GM23338 (cell line): ENCODE measurements around the gene MAP3K13. TPM values are rescaled to one million over a fixed set of nuclear protein-coding genes. Genes with fewer than 3 reads are reported as not detected.

Experiments
- ATAC-seq: fragments of 200-7000 bp; cut with Tn5 transposase; 3 replicates; pipeline ENCODE4 v1.9.1; 2020
- DNase-seq: peaks from one replicate; pipeline ENCODE4 v3.0.0-alpha.2; 2015; ENCODE audit warnings: low spot score
- H2AFZ ChIP-seq: fragments of 200-600 bp; sonication (generic); 2 replicates; pipeline ENCODE4 v1.8.0; 2016; ENCODE audit warnings: antibody characterized with exemption, mild to moderate bottlenecking, moderate library complexity
- H3F3A ChIP-seq: fragments of 200-600 bp; sonication (generic); replicated peaks from 2 replicates; pipeline ENCODE4 v1.8.0; 2017; ENCODE audit warnings: antibody characterized with exemption, mixed run types, low read depth
- H3K27ac ChIP-seq: fragments of 200-600 bp; sonication (generic); 2 replicates; pipeline ENCODE4 v1.6.1; 2016; ENCODE audit warnings: low read depth
- H3K27me3 ChIP-seq: fragments of 200-600 bp; sonication (generic); 2 replicates; pipeline ENCODE4 v1.8.0; 2016; ENCODE audit warnings: mild to moderate bottlenecking, mixed run types, moderate library complexity; ENCODE audit not compliant: insufficient read depth
- H3K36me3 ChIP-seq: fragments of 200-600 bp; sonication (generic); 2 replicates; pipeline ENCODE4 v1.8.0; 2016; ENCODE audit warnings: mild to moderate bottlenecking; ENCODE audit not compliant: insufficient read depth
- H3K4me1 ChIP-seq: fragments of 200-600 bp; sonication (generic); 2 replicates; pipeline ENCODE4 v1.8.0; 2016; ENCODE audit warnings: mild to moderate bottlenecking, moderate library complexity; ENCODE audit not compliant: insufficient read depth
- H3K4me2 ChIP-seq: fragments of 200-600 bp; sonication (generic); 2 replicates; pipeline ENCODE4 v1.7.1; 2017; ENCODE audit warnings: mixed run types
- H3K4me3 ChIP-seq: fragments of 200-600 bp; sonication (generic); 2 replicates; pipeline ENCODE4 v1.6.1; 2016; ENCODE audit warnings: mixed run types
- H3K79me2 ChIP-seq: fragments of 200-600 bp; sonication (generic); replicated peaks from 2 replicates; pipeline ENCODE4 v1.8.0; 2017; ENCODE audit warnings: mild to moderate bottlenecking; ENCODE audit not compliant: insufficient read depth
- H3K9me2 ChIP-seq: fragments of 200-600 bp; sonication (generic); 2 replicates; pipeline ENCODE4 v1.8.0; 2017; ENCODE audit not compliant: insufficient read depth
- H4K20me1 ChIP-seq: fragments of 200-600 bp; sonication (generic); replicated peaks from 2 replicates; pipeline ENCODE4 v1.8.0; 2017; ENCODE audit warnings: mild to moderate bottlenecking; ENCODE audit not compliant: insufficient read depth
- H3K27ac Mint-ChIP-seq: 2 replicates; pipeline ENCODE4 v1.8.0; 2020; ENCODE audit warnings: inconsistent platforms, mild to moderate bottlenecking, moderate library complexity, mixed read lengths
- H3K27me3 Mint-ChIP-seq: 3 replicates; pipeline ENCODE4 v1.8.0; 2022; ENCODE audit warnings: low read depth, mild to moderate bottlenecking, moderate library complexity, mixed read lengths, inconsistent platforms; ENCODE audit not compliant: insufficient read depth, poor library complexity
- H3K36me3 Mint-ChIP-seq: 3 replicates; pipeline ENCODE4 v1.8.0; 2021; ENCODE audit warnings: low read depth, mild to moderate bottlenecking, inconsistent platforms, moderate library complexity, mixed read lengths
- H3K4me1 Mint-ChIP-seq: 3 replicates; pipeline ENCODE4 v1.8.0; 2020; ENCODE audit warnings: mild to moderate bottlenecking, inconsistent platforms, mixed read lengths
- H3K4me3 Mint-ChIP-seq: 3 replicates; pipeline ENCODE4 v1.8.0; 2021; ENCODE audit warnings: moderate library complexity, mild to moderate bottlenecking, inconsistent platforms, mixed read lengths
- H3K9me3 Mint-ChIP-seq: 3 replicates; pipeline ENCODE4 v1.8.0; 2020; ENCODE audit warnings: moderate library complexity, mild to moderate bottlenecking, inconsistent platforms, mixed read lengths
- CREB1 ChIP-seq: fragments of 250-450 bp; sonication (Bioruptor Pico); IDR thresholded peaks from 2 replicates; pipeline ENCODE4 v1.5.0; 2020; ENCODE audit warnings: low read depth, mild to moderate bottlenecking, moderate library complexity
- NANOG ChIP-seq: IDR thresholded peaks from 2 replicates; pipeline ENCODE4 v1.6.1; 2016; ENCODE audit warnings: antibody characterized with exemption, borderline replicate concordance
- POLR2AphosphoS5 ChIP-seq: IDR thresholded peaks from 2 replicates; pipeline ENCODE4 v1.6.1; 2016; ENCODE audit warnings: antibody characterized with exemption, low read depth
- STAT1 ChIP-seq: IDR thresholded peaks from one replicate; pipeline ENCODE4 v1.6.1; 2016; ENCODE audit warnings: antibody characterized with exemption; ENCODE audit not compliant: unreplicated experiment
- ZNF114 ChIP-seq: fragments of 250-450 bp; sonication (Bioruptor Pico); IDR thresholded peaks from 2 replicates; pipeline ENCODE4 v1.5.0; 2020; ENCODE audit warnings: mild to moderate bottlenecking, moderate library complexity
- ZNF331 ChIP-seq: fragments of 250-450 bp; sonication (Bioruptor Pico); IDR thresholded peaks from 2 replicates; pipeline ENCODE4 v1.5.0; 2020; ENCODE audit warnings: low read depth, mild to moderate bottlenecking, moderate library complexity
- polyA plus RNA-seq: library from polyadenylated mRNA; unstranded; fragments of >200 nt; fragmentation: Nextera tagmentation; extraction: Ambion mirVana; gene quantifications from 2 replicates; pipeline ENCODE4 v1.2.1, GENCODE V29; 2016
- total RNA-seq: library from RNA; depleted of rRNA; stranded (reverse); fragments of >200 nt; shearing (Covaris generic); gene quantifications from 2 replicates; pipeline ENCODE4 v1.2.3, GENCODE V29; 2014
- TF ChIP-seq, protein P1 (sequence below): fragments of 250-450 bp; sonication (Bioruptor Pico); IDR thresholded peaks from 2 replicates; pipeline ENCODE4 v1.5.0; 2020; ENCODE audit warnings: mild to moderate bottlenecking, moderate library complexity
- TF ChIP-seq, protein P2 (sequence below), 2 experiments: fragments of 200-600 bp in 1 of 2; sonication (generic) in 1 of 2; conservative IDR thresholded peaks; 2 replicates each; pipeline versions ENCODE4 v1.5.1 to v1.6.1; 2016 to 2017; ENCODE audit warnings: antibody characterized with exemption in 2 of 2, low read depth in 2 of 2, mild to moderate bottlenecking in 2 of 2, moderate library complexity in 1 of 2

The MAP3K13 gene
- total and polyA plus RNA-seq, 2 experiments from 2014 or later, result 10.7 to 129 TPM

DNA sequence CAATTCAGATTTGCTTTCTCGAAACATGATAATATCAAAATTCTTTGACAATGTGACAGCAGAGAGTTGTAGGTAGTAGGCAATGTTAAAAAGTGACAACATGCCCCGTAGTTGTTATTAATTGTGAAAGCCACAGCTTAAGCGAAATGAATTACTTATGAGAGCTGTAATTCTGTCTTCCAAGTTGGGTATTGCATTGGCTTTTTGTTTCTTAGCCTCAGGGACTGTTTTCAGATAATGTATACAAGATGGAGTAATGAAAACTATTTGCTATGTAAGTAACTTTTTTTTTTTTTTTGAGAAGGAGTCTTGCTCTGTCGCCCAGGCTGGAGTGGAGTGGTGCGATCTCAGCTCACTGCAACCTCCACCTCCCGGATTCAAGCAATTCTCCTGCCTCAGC is 43.1 kb upstream of the MAP3K13 start (continued):
- TF ChIP-seq, protein P1, sequence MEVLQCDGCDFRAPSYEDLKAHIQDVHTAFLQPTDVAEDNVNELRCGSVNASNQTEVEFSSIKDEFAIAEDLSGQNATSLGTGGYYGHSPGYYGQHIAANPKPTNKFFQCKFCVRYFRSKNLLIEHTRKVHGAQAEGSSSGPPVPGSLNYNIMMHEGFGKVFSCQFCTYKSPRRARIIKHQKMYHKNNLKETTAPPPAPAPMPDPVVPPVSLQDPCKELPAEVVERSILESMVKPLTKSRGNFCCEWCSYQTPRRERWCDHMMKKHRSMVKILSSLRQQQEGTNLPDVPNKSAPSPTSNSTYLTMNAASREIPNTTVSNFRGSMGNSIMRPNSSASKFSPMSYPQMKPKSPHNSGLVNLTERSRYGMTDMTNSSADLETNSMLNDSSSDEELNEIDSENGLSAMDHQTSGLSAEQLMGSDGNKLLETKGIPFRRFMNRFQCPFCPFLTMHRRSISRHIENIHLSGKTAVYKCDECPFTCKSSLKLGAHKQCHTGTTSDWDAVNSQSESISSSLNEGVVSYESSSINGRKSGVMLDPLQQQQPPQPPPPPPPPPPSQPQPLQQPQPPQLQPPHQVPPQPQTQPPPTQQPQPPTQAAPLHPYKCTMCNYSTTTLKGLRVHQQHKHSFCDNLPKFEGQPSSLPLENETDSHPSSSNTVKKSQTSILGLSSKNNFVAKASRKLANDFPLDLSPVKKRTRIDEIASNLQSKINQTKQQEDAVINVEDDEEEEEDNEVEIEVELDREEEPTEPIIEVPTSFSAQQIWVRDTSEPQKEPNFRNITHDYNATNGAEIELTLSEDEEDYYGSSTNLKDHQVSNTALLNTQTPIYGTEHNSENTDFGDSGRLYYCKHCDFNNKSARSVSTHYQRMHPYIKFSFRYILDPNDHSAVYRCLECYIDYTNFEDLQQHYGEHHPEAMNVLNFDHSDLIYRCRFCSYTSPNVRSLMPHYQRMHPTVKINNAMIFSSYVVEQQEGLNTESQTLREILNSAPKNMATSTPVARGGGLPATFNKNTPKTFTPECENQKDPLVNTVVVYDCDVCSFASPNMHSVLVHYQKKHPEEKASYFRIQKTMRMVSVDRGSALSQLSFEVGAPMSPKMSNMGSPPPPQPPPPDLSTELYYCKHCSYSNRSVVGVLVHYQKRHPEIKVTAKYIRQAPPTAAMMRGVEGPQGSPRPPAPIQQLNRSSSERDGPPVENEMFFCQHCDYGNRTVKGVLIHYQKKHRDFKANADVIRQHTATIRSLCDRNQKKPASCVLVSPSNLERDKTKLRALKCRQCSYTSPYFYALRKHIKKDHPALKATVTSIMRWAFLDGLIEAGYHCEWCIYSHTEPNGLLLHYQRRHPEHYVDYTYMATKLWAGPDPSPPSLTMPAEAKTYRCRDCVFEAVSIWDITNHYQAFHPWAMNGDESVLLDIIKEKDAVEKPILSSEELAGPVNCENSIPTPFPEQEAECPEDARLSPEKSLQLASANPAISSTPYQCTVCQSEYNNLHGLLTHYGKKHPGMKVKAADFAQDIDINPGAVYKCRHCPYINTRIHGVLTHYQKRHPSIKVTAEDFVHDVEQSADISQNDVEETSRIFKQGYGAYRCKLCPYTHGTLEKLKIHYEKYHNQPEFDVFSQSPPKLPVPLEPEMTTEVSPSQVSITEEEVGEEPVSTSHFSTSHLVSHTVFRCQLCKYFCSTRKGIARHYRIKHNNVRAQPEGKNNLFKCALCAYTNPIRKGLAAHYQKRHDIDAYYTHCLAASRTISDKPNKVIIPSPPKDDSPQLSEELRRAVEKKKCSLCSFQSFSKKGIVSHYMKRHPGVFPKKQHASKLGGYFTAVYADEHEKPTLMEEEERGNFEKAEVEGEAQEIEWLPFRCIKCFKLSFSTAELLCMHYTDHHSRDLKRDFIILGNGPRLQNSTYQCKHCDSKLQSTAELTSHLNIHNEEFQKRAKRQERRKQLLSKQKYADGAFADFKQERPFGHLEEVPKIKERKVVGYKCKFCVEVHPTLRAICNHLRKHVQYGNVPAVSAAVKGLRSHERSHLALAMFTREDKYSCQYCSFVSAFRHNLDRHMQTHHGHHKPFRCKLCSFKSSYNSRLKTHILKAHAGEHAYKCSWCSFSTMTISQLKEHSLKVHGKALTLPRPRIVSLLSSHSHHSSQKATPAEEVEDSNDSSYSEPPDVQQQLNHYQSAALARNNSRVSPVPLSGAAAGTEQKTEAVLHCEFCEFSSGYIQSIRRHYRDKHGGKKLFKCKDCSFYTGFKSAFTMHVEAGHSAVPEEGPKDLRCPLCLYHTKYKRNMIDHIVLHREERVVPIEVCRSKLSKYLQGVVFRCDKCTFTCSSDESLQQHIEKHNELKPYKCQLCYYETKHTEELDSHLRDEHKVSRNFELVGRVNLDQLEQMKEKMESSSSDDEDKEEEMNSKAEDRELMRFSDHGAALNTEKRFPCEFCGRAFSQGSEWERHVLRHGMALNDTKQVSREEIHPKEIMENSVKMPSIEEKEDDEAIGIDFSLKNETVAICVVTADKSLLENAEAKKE, result no peak
- no peak for TF ChIP-seq NANOG

DNA sequence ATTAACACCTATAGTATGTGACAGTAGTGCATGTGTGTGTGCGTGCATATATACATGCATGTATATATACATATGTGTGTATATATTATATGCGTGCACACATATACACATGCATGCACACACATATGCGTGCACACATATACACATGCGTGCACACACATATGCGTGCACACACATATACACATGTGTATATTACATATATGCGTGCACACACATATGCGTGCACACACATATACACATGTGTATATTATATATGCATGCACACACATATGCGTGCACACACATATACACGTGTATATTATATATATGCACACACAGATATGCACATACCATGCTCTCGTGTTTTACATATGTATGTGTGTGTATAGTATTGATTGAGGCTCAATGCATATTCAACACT is 42.0 kb upstream of the MAP3K13 start:
- TF ChIP-seq ZNF331 (no peak), NANOG (no peak), ZNF114 (CRISPR knock-in tag) (no peak), CREB1 (CRISPR knock-in tag) (no peak), STAT1 (no peak), POLR2AphosphoS5 (no peak)
- TF ChIP-seq, protein P2, sequence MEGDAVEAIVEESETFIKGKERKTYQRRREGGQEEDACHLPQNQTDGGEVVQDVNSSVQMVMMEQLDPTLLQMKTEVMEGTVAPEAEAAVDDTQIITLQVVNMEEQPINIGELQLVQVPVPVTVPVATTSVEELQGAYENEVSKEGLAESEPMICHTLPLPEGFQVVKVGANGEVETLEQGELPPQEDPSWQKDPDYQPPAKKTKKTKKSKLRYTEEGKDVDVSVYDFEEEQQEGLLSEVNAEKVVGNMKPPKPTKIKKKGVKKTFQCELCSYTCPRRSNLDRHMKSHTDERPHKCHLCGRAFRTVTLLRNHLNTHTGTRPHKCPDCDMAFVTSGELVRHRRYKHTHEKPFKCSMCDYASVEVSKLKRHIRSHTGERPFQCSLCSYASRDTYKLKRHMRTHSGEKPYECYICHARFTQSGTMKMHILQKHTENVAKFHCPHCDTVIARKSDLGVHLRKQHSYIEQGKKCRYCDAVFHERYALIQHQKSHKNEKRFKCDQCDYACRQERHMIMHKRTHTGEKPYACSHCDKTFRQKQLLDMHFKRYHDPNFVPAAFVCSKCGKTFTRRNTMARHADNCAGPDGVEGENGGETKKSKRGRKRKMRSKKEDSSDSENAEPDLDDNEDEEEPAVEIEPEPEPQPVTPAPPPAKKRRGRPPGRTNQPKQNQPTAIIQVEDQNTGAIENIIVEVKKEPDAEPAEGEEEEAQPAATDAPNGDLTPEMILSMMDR (conservative IDR thresholded peaks at IDR 0.05; ENCODE audit: low read depth in 2 of 2), result no peak
- Histone ChIP-seq H2AFZ (no peak overlapping the region), H3K79me2 (no peaks in the 10 kb centered on the region), H3K36me3 (no peaks in the 10 kb centered on the region), H3K4me1 (peaks cover 8% of the 10 kb centered on the region), H3F3A (no peaks in the 10 kb centered on the region), H3K4me2 (no peak overlapping the region), H3K9me2 (no peaks in the 10 kb centered on the region), H4K20me1 (no peaks in the 10 kb centered on the region; the same call in 1 of the 2 replicates), H3K27ac (no peak overlapping the region), H3K27me3 (no peaks in the 10 kb centered on the region), H3K4me3 (no peak overlapping the region)
- ATAC-seq, result no peak
- no peaks in the 10 kb centered on the region for H3K27me3 Mint-ChIP-seq
- no peaks in the 10 kb centered on the region for H3K36me3 Mint-ChIP-seq
- H3K4me1 Mint-ChIP-seq, result peaks cover 4% of the 10 kb centered on the region; the same call in 2 of the 3 replicates
- no peak for DNase-seq
- no peak overlapping the region for H3K4me3 Mint-ChIP-seq
- no peak overlapping the region for H3K27ac Mint-ChIP-seq
- no peaks in the 10 kb centered on the region for H3K9me3 Mint-ChIP-seq
